Urothelium cell line (cell line): Measurements from ENCODE around the gene SRBD1.
A peak's percentile ranks its signal among the peaks of the same experiment; 100 is the strongest.

Experiments used
- DNase-seq: peaks from one replicate; pipeline ENCODE4 v3.0.0; 2011; ENCODE audit warnings: low spot score, mixed read lengths
- FAIRE-seq: peaks from 2 replicates; lab custom pipeline; 2011; peaks lifted over from hg19 to GRCh38; lab: Jason Lieb, UNC

The SRBD1 gene

GRCh38 chr2:45390861-45391260 lies 220.2 kb downstream of the SRBD1 start:
- no peak for FAIRE-seq
- DNase-seq: no peak

- FAIRE-seq (no peak), DNase-seq (no peak)
These were observed 220.6 kb downstream of the SRBD1 start for GRCh38 chr2:45390441-45390840.

- DNase-seq (no peak), FAIRE-seq (no peak)
These were observed 222.4 kb downstream of the SRBD1 start for GRCh38 chr2:45388541-45389100.

- no peak for DNase-seq
- FAIRE-seq: no peak
These were observed 228.3 kb downstream of the SRBD1 start for GRCh38 chr2:45382744-45383143.

GRCh38 chr2:45380131-45380836 lies 230.8 kb downstream of the SRBD1 start:
- FAIRE-seq: peak; percentile 46
- no peak for DNase-seq

GRCh38 chr2:45379399-45380087 lies 231.5 kb downstream of the SRBD1 start:
- FAIRE-seq (no peak), DNase-seq (no peak)

GRCh38 chr2:45373534-45373933 lies 237.5 kb downstream of the SRBD1 start:
- DNase-seq (no peak), FAIRE-seq (no peak)

GRCh38 chr2:45370369-45370768 lies 240.7 kb downstream of the SRBD1 start:
- FAIRE-seq (no peak), DNase-seq (no peak)

GRCh38 chr2:45368792-45369191 lies 242.3 kb downstream of the SRBD1 start:
- DNase-seq (no peak), FAIRE-seq (no peak)

- FAIRE-seq (no peak), DNase-seq (no peak)
These were observed 249.4 kb downstream of the SRBD1 start for GRCh38 chr2:45361666-45362065.

GRCh38 chr2:45354776-45355175 lies 256.3 kb downstream of the SRBD1 start:
- no peak for FAIRE-seq

GRCh38 chr2:45353879-45354278 lies 257.2 kb downstream of the SRBD1 start:
- FAIRE-seq (no peak), DNase-seq (peak; percentile 39)

More at GRCh38 chr2:45354776-45355175, 256.3 kb downstream of the SRBD1 start:
- DNase-seq: no peak

- DNase-seq: no peak
These were observed 258.6 kb downstream of the SRBD1 start for GRCh38 chr2:45352506-45352905.

GRCh38 chr2:45345331-45346234 lies 265.5 kb downstream of the SRBD1 start:
- FAIRE-seq (no peak), DNase-seq (no peak)

More at GRCh38 chr2:45352506-45352905, 258.6 kb downstream of the SRBD1 start:
- no peak for FAIRE-seq

GRCh38 chr2:45344502-45344901 lies 266.6 kb downstream of the SRBD1 start:
- FAIRE-seq: no peak
- DNase-seq: no peak

GRCh38 chr2:45344071-45344470 lies 267.0 kb downstream of the SRBD1 start:
- DNase-seq (no peak), FAIRE-seq (no peak)

GRCh38 chr2:45343251-45344017 lies 267.6 kb downstream of the SRBD1 start:
- FAIRE-seq: no peak

GRCh38 chr2:45340318-45340717 lies 270.7 kb downstream of the SRBD1 start:
- DNase-seq (no peak), FAIRE-seq (no peak)

More at GRCh38 chr2:45343251-45344017, 267.6 kb downstream of the SRBD1 start:
- no peak for DNase-seq

- no peak for DNase-seq
- no peak for FAIRE-seq
These were observed 271.8 kb downstream of the SRBD1 start for GRCh38 chr2:45339253-45339652.
